Measurements from ENCODE around the gene NTSR1. TPM values are rescaled to one million over a fixed set of nuclear protein-coding genes. Genes with fewer than 3 reads are reported as not detected.

The NTSR1 gene
- total and polyA plus RNA-seq, 2 of the 8 experiments (the other 6 are each of a cell fraction or from before 2014, with no cell fraction given) = 0.53 to 0.89 TPM

DNA sequence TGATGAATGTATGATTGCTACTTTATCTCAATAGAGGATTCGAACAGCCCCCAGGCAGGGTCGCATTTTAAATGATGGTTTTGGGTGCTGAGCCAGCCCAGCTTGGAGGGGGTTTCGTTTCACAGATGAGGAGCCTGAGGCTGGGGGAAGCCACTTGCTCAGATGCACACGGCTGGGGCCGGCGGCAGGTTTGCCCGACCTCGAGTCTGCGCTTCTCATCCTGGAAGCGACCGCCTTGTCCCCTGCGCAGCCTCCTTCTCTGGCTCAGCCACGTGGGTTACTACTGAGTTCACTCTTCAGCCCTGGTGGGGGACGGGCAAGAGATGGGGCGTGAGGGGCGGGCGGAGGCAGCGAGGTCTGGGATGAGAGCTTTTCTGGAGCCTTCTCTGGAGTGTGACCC is 25.3 kb downstream of the NTSR1 start:
- no peak overlapping the region for H2BK5ac ChIP-seq (ENCODE audit: low read depth, low read length)
- H3K27me3 ChIP-seq (replicated peaks in 1 of 4; ENCODE audit: control insufficient read depth in 3 of 4, extremely low read depth in 1 of 4, insufficient read depth in 3 of 4, low read length in 3 of 4) = 0 out of 7 replicates have a peak, but pooled peaks cover 0 to 3% (median 0%) of the 10 kb centered on the region in 4 experiments
- H2AFZ ChIP-seq (ENCODE audit: low read length) = no peak overlapping the region
- H2BK12ac ChIP-seq (ENCODE audit: low read depth, low read length) = no peak overlapping the region
- no peak overlapping the region for H3K4me3 ChIP-seq (ENCODE audit: extremely low read depth in 1 of 4, insufficient read depth in 2 of 4, low read depth in 3 of 4, low read length in 4 of 4)
- no peak overlapping the region for H3K23ac ChIP-seq (ENCODE audit: insufficient read length)
- H3K18ac ChIP-seq (ENCODE audit: extremely low read depth, low read length) = no peak overlapping the region
- no peaks in the 10 kb centered on the region for H3K79me1 ChIP-seq (ENCODE audit: low read depth, low read length)
- H3K4me1 ChIP-seq (replicated peaks in 1 of 4; ENCODE audit: control insufficient read depth in 3 of 4, insufficient read depth in 4 of 4, low read length in 3 of 4) = no peaks in the 10 kb centered on the region; a peak in 1 of 7 replicates
- no peak overlapping the region for H3K27ac ChIP-seq (ENCODE audit: low read depth, low read length)
- H4K8ac ChIP-seq (ENCODE audit: extremely low read depth, insufficient read depth, low read length) = no peak overlapping the region
- no peaks in the 10 kb centered on the region for H3K23me2 ChIP-seq (ENCODE audit: low read depth, low read length)
- no peak overlapping the region for H3K4me2 ChIP-seq (ENCODE audit: insufficient read depth in 1 of 2, low read depth in 2 of 2, low read length in 2 of 2)
- H4K5ac ChIP-seq (ENCODE audit: insufficient read length, low read depth, low read length) = no peak overlapping the region
- whole genome bisulfite sequencing, 2 experiments (ENCODE audit: extremely low coverage in 1 of 2, insufficient coverage in 1 of 2, insufficient read length in 1 of 2, insufficient replicate concordance in 2 of 2, low coverage in 1 of 2, low lambda C conversion rate in 2 of 2, missing lambda C conversion rate in 1 of 2) = 85% methylated on average over 18 of the region's 18 CpGs; no CpG with 5 or more reads in 1 of the 2 experiments
- no peaks in the 10 kb centered on the region for H3K36me3 ChIP-seq (ENCODE audit: control insufficient read depth in 2 of 4, insufficient read depth in 4 of 4, low read length in 3 of 4)
- ChIA-PET POLR2A (ENCODE audit: partially characterized antibody) (no interaction called here), CTCF (ENCODE audit: partially characterized antibody) (interaction anchor here (0.8 to 3.8 kb wide), 10 partner anchors 8 to 75 kb away, joined by 3 to 13 read pairs (median 4); partner anchors contain the start of gene NTSR1)
- H3K14ac ChIP-seq (ENCODE audit: insufficient read length) = no peak overlapping the region
- H4K91ac ChIP-seq (replicated peaks; ENCODE audit: insufficient read length, low read length) = no peak overlapping the region
- H2BK120ac ChIP-seq (replicated peaks; ENCODE audit: low read depth, low read length) = no peak overlapping the region
- no peaks in the 10 kb centered on the region for H3K9me3 ChIP-seq (ENCODE audit: insufficient read depth in 2 of 2, low read depth in 1 of 2, low read length in 1 of 2)
- H2AK5ac ChIP-seq (ENCODE audit: low read depth, low read length) = no peak overlapping the region
- no peak overlapping the region for H2BK20ac ChIP-seq (ENCODE audit: low read length)
- no peak for FAIRE-seq
- no peak for DNase-seq (ENCODE audit: low read depth in 1 of 2, low spot score in 2 of 2)
- no peak overlapping the region for H2BK15ac ChIP-seq (ENCODE audit: low read length)
- H4K20me1 ChIP-seq (replicated peaks in 1 of 2; ENCODE audit: control insufficient read depth in 1 of 2, insufficient read depth in 2 of 2, low read length in 2 of 2) = no peaks in the 10 kb centered on the region
- H3K4ac ChIP-seq (replicated peaks; ENCODE audit: insufficient read length, low read depth, low read length) = no peak overlapping the region
- H3K9ac ChIP-seq (replicated peaks in 1 of 4; ENCODE audit: extremely low read depth in 1 of 4, low read depth in 3 of 4, low read length in 3 of 4) = no peak overlapping the region
- no peak overlapping the region for H3K56ac ChIP-seq (replicated peaks; ENCODE audit: insufficient read length, low read depth, low read length)
- H3K79me2 ChIP-seq (ENCODE audit: control insufficient read depth in 1 of 2, insufficient read depth in 2 of 2, low read length in 2 of 2) = no peaks in the 10 kb centered on the region
- TF ChIP-seq NRF1 (IDR thresholded peaks at IDR 0.05; ENCODE audit: low read depth, low read length) (no peak), CREB1 (IDR thresholded peaks at IDR 0.05) (no peak), KDM5A (IDR thresholded peaks at IDR 0.05; ENCODE audit: low read length) (no peak), SP4 (IDR thresholded peaks at IDR 0.05; ENCODE audit: low read length) (no peak), FOSL1 (IDR thresholded peaks at IDR 0.05; ENCODE audit: insufficient read depth, low read depth, low read length) (no peak), POU5F1 (IDR thresholded peaks at IDR 0.05; ENCODE audit: low read depth, low read length) (no peak), RAD21 (IDR thresholded peaks at IDR 0.05 in 1 of 2, conservative IDR thresholded peaks at IDR 0.05 in 1 of 2; ENCODE audit: low read depth in 2 of 2, low read length in 2 of 2) (no peak), EGR1 (IDR thresholded peaks at IDR 0.05; ENCODE audit: borderline replicate concordance, low read depth, low read length) (no peak)
- TF ChIP-seq, protein P1, sequence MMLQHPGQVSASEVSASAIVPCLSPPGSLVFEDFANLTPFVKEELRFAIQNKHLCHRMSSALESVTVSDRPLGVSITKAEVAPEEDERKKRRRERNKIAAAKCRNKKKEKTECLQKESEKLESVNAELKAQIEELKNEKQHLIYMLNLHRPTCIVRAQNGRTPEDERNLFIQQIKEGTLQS (IDR thresholded peaks at IDR 0.05; ENCODE audit: insufficient read depth, low read depth, low read length) = no peak
- TF ChIP-seq, protein P2, sequence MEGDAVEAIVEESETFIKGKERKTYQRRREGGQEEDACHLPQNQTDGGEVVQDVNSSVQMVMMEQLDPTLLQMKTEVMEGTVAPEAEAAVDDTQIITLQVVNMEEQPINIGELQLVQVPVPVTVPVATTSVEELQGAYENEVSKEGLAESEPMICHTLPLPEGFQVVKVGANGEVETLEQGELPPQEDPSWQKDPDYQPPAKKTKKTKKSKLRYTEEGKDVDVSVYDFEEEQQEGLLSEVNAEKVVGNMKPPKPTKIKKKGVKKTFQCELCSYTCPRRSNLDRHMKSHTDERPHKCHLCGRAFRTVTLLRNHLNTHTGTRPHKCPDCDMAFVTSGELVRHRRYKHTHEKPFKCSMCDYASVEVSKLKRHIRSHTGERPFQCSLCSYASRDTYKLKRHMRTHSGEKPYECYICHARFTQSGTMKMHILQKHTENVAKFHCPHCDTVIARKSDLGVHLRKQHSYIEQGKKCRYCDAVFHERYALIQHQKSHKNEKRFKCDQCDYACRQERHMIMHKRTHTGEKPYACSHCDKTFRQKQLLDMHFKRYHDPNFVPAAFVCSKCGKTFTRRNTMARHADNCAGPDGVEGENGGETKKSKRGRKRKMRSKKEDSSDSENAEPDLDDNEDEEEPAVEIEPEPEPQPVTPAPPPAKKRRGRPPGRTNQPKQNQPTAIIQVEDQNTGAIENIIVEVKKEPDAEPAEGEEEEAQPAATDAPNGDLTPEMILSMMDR (IDR thresholded peaks at IDR 0.05; ENCODE audit: control extremely low read depth in 1 of 3, insufficient read depth in 1 of 3, low read depth in 1 of 3, low read length in 3 of 3) = no peak
